GM04504 (cell line): ENCODE results near the gene ABHD4.
A peak's percentile ranks its signal among the peaks of the same experiment; 100 is the strongest.
"Not testable (repeated sequence)": the region's sequence is repeated elsewhere in the genome, so short reads cannot be mapped to it uniquely, and the experiment has no call there.

ENCODE experiments used
- DNase-seq: peaks from one replicate; pipeline ENCODE4 v3.0.0-alpha.2; 2012; ENCODE audit warnings: low read depth

The ABHD4 gene

DNA sequence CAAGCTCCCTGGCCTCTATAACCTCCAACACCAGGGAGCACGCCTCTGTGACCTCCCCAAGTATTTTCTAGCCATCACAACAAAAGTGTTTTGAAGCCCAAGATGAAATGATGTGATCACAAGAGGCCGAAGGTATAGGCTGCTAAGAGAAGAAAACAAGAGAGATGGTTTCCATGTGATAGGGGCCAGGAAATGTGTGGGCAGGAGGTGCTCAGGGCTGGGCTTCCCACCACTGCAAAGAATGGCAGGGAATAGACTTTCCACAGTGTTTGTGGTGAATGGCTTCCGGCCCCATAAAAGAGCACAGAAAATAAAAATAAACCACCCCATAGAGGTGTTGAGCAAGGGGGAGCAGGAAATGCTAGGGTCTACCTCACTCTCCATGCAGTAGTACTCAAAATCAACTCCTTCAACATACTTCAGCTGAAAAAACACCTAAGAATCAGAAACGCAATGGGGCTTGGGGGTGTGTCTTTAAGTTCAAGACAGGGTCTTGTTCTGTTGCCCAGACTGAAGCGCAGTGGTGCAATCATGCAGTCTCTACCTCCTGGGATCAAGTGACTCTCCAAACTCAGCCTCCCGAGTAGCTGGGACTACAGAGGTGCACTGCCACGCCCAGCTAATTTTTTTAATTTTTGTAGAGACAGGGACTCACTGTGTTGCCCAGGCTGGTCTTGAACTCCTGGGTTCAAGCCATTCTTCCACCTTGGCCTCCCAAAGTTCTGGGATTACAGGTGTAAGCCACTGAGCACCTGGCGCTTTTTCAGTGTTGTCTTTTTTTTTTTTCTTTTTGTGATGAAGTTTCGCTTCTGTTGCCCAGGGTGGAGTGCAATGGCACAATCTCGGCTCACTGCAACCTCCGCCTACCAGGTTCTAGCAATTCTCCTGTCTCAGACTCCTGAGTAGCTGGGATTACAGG is 36.2 kb upstream of the ABHD4 start:
- DNase-seq: no peak

GRCh38 chr14:22563987-22564386 is 34.1 kb upstream of the ABHD4 start:
- DNase-seq: no peak

- DNase-seq: no peak
These were observed 33.6 kb upstream of the ABHD4 start for GRCh38 chr14:22564463-22564862.

DNA sequence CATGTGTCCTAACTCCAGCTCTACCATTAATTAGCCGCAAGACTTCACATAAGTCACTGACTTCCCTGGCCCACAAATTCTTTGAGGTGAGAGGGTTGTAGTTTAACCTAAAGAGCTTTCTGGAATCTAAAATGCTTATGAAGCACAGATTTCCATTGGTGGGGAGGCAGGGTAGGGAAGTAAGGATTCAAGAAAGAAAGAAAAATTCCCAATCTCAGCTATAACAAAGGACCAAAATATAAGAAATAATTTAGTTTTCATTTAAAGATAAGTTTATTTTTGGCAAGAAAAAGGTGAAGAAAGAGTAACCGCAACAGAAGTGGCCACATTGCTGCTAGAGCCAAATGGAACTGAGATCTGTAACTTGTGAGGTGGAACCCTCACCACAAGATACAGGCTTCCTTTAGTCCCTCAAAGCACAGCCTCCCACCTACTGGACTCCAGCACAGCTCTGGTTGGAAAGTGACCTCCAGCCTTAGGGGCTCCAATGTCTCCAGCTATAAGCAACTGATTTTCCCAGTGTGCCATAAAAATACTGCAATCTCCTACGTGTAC is 32.6 kb upstream of the ABHD4 start:
- no peak for DNase-seq

DNA sequence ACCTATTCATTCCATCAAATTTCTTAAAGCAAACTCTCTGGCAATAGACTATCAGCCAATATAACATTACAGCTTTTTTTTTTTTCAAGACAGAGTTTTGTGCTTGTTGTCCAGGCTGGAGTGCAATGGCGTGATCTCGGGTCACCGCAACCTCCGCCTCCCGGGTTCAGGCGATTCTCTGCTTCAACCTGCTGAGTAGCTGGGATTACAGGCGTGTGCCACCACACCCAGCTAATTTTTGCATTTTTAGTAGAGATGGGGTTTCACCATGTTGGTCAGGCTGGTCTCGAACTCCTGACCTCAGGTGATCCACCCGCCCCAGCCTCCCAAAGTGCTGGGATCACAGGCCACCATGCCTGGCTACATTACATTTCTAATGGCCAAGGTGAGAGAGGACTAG is 31.8 kb upstream of the ABHD4 start:
- DNase-seq: not testable (repeated sequence)

DNA sequence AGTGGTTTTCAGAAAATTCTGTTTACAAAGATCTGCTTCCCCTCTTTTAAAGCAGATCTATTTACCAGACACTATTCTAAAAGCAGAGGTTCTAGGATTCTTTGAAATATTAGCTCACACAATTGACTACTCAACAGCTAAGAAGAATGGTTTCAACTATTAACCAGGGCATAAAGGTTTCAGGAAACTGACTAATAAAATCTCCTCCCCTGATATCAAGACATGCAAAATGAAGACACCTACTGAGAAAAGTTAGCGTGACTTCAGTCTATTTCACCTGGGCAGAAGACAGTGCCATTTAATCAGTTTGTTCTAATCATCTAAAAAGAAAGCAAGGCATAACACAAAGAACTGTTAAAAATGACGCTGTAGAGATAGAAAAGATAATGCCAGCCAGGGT is 31.3 kb upstream of the ABHD4 start:
- no peak for DNase-seq

GRCh38 chr14:22567437-22567836 is 30.7 kb upstream of the ABHD4 start:
- no peak for DNase-seq

GRCh38 chr14:22569106-22569736 is 28.9 kb upstream of the ABHD4 start:
- no peak for DNase-seq

GRCh38 chr14:22569737-22570131 is 28.4 kb upstream of the ABHD4 start:
- no peak for DNase-seq

DNA sequence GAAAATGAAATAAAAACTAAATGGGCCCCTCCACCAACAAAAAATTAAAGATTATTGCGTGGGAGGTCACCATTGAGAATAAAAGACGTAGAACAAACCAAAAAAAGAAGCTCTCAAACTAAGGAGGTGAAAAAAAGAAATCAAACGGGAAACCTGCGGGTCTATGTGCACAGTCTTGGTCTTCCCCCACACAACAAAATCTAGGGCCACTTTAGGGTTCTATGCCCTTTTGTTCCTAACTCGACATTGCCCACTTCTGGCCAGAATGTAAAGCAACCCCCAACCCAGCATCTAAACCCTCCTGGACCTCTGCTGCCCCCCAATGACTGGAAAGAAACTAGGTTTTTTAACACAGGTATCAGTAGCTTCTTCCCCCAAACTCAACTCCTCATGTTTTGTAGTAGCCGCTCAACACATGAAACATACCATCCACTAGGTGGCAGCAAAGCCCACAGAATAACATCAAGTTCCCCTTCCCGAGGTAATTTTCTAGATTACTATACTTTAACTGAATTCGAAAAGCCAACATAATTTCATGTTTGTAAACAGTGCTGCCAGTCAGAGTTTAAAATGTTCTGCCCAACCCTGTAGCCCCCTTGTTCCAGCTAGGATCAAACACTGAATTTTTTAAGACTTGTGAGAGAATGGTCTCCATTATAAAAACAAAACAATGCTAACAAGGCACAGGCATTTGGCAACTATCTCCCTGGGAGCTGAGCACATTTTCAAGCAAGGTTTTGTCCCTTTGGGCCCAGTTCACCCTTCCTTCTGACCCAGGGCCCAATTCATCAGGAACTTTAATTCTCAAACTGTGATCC is 27.8 kb upstream of the ABHD4 start:
- DNase-seq: peak; percentile 53

GRCh38 chr14:22572562-22573058 is 25.5 kb upstream of the ABHD4 start:
- peak; percentile 25 for DNase-seq

DNA sequence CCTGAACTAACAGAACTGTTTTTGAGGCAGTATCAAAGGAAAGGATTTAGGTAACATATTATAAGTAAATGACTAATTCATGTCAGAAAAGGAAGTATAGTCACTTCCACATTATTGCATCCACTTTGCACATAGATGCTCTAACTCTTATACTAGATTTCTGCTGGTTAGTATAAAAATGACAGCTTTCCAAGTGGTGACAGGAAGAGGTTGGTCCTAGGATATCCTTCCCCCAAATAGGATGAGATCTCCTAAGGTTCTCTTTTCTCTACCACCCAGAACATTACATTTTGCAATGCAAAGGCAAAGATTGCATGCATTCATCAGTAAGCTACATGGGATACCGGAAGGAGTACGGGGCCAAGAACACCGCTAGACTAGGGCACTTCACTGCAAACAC is 24.3 kb upstream of the ABHD4 start:
- DNase-seq: no peak

DNA sequence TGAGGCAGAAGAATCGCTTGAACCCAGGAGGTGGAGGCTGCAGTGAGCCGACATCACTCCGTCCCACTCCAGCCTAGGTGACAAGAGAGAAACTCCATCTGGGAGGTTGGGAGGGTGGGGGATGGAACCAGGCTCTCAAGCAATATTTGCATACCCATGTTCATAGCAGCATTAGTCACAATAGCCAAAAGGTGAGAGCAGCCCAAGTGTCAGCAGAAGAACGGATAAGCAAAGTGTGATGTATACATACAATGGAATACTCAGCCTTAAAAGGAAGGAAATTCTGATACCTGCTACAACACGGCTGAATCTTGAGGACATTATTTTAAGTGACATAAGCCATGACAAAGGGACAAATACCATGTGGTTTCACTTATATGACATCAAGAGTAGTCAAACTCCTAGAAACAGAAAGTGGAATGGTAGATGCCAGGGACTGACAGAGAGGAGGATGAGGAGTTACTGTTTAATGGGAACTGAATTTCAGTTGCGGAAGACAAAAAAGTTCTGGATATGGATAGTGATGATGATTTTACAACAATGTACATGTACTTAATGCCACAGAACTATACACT is 20.7 kb upstream of the ABHD4 start:
- no peak for DNase-seq

DNA sequence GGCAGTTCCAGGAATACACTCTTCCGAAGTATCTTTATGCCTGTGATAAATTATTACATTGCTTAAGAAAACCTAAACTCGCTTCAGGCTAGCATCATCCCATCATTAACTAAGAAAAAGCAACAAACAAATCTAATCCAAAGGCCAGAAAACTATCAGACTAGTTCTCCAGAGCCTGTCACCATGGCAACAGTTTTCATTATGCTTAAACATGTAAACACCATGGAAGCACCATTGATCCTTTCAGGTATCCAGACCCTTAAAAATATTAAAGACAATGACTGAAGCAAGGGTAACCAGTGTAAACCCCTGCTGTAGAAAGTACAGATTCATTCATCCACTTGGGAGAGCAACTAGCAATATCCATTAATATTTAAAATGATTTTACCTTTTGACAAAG is 18.9 kb upstream of the ABHD4 start:
- no peak for DNase-seq

GRCh38 chr14:22579881-22580280 is 18.2 kb upstream of the ABHD4 start:
- DNase-seq: no peak

DNA sequence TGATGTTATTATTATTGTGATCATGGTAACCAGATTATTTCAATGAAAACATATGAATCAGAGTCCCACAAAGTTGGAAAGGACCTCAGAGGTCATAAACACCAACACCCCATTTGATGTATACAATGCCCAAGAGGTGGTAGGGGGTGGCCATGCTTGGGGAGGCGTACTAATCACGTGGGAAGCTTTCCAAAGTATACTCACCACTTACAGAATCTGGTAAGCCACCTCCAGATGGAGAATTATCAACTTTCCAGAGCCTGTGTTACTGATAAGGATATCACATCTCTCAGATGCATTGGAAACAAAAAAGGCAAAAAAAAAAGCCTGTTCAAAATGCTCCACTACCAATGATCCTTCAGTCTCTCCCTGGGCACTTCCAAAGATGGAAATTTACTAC is 17.5 kb upstream of the ABHD4 start:
- DNase-seq: no peak

DNA sequence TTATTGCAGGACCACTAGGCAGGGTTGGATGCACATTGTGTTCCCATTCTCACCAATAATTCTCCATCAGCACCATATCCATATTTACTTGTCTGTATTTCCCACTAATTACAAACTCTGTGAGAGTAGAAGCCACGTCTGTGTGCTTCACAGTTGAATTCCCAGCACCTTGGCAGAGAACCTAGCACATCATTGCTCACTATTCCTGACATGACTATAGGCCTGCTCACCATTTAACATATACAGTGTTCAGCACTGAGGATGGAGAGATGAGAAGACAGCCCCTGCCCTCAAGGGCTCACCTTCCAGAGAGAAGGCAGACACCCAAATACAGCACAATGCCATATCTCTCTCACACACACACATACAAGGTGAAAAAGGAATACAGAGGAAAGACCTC is 14.1 kb upstream of the ABHD4 start:
- DNase-seq: no peak

DNA sequence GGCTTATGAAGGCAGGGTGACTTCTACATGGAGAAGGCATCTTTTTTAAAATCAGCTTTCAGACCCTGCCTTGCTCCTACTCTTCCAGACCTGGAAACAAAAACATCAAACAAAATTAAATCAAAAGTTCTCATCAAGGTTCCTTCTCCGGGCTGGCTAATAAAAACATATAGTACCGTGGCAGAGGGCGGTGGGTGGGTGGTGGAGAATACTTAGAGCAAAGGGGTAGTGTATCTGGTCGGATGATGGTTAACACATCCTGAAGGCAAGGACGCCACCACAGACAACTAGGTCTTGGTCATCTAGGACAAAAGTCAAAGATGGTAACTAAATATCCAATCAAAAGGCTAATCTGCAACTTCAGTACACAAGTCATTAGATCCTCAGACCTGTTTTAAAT is 10.9 kb upstream of the ABHD4 start:
- no peak for DNase-seq

GRCh38 chr14:22587677-22588422 is 10.2 kb upstream of the ABHD4 start:
- not testable (repeated sequence) for DNase-seq

- DNase-seq: no peak
These were observed 9.5 kb upstream of the ABHD4 start for GRCh38 chr14:22588526-22589095.
